ENCODE results near the gene GFRA1.

Gene GFRA1

GRCh38 chr10:116159197-116159596, 113.8 kb downstream of the GFRA1 start:
- no peak for DNase-seq (ENCODE audit: low spot score)

- no peak for DNase-seq (ENCODE audit: low spot score)
These were observed 115.0 kb downstream of the GFRA1 start for GRCh38 chr10:116158036-116158435.

GRCh38 chr10:116157485-116157884, 115.5 kb downstream of the GFRA1 start:
- DNase-seq (ENCODE audit: low spot score): no peak

- no peak for DNase-seq (ENCODE audit: low spot score)
These were observed 116.2 kb downstream of the GFRA1 start for GRCh38 chr10:116156819-116157218.

GRCh38 chr10:116155191-116155590, 117.8 kb downstream of the GFRA1 start:
- DNase-seq (ENCODE audit: low spot score): no peak

GRCh38 chr10:116154651-116155050, 118.4 kb downstream of the GFRA1 start:
- no peak for DNase-seq (ENCODE audit: low spot score)

- no peak for DNase-seq (ENCODE audit: low spot score)
These were observed 121.9 kb downstream of the GFRA1 start for GRCh38 chr10:116151076-116151475.

- no peak for DNase-seq (ENCODE audit: low spot score)
These were observed 122.4 kb downstream of the GFRA1 start for GRCh38 chr10:116150606-116151005.

- no peak for DNase-seq (ENCODE audit: low spot score)
These were observed 125.7 kb downstream of the GFRA1 start for GRCh38 chr10:116147147-116147905.

GRCh38 chr10:116146372-116147140, 126.5 kb downstream of the GFRA1 start:
- DNase-seq (ENCODE audit: low spot score): no peak

GRCh38 chr10:116143673-116144222, 129.3 kb downstream of the GFRA1 start:
- DNase-seq (ENCODE audit: low spot score): no peak

GRCh38 chr10:116141855-116142254, 131.2 kb downstream of the GFRA1 start:
- DNase-seq (ENCODE audit: low spot score): no peak

GRCh38 chr10:116141246-116141645, 131.8 kb downstream of the GFRA1 start:
- no peak for DNase-seq (ENCODE audit: low spot score)

GRCh38 chr10:116139886-116140285, 133.1 kb downstream of the GFRA1 start:
- no peak for DNase-seq (ENCODE audit: low spot score)

- DNase-seq (ENCODE audit: low spot score): no peak
These were observed 134.1 kb downstream of the GFRA1 start for GRCh38 chr10:116138897-116139296.

GRCh38 chr10:116136261-116136660, 136.7 kb downstream of the GFRA1 start:
- no peak for DNase-seq (ENCODE audit: low spot score)

GRCh38 chr10:116134322-116134721, 138.7 kb downstream of the GFRA1 start:
- no peak for DNase-seq (ENCODE audit: low spot score)

- DNase-seq (ENCODE audit: low spot score): no peak
These were observed 139.4 kb downstream of the GFRA1 start for GRCh38 chr10:116133634-116134033.

GRCh38 chr10:116132780-116133399, 140.1 kb downstream of the GFRA1 start:
- DNase-seq (ENCODE audit: low spot score): no peak

- DNase-seq (ENCODE audit: low spot score): no peak
These were observed 143.0 kb downstream of the GFRA1 start for GRCh38 chr10:116130006-116130405.

- DNase-seq (ENCODE audit: low spot score): no peak
These were observed 145.9 kb downstream of the GFRA1 start for GRCh38 chr10:116126954-116127695.

- DNase-seq (ENCODE audit: low spot score): no peak
These were observed 146.8 kb downstream of the GFRA1 start for GRCh38 chr10:116126239-116126638.

All from hematopoietic multipotent progenitor cell treated with erythropoietin and hydrocortisone succinate and interleukin-3 and kit ligand, for 15 days (in vitro differentiated cells).